GM19395 (cell line): ENCODE measurements around the gene SFT2D3.

Experiments used
- ATAC-seq: cut with Tn5 transposase; IDR thresholded peaks from one replicate; pipeline ENCODE4 v1.9.1; 2021; ENCODE audit warnings: mild to moderate bottlenecking, moderate library complexity; ENCODE audit not compliant: unreplicated experiment

The SFT2D3 gene, protein sequence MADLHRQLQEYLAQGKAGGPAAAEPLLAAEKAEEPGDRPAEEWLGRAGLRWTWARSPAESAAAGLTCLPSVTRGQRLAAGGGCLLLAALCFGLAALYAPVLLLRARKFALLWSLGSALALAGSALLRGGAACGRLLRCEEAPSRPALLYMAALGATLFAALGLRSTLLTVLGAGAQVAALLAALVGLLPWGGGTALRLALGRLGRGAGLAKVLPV

GRCh38 chr2:127701193-127701650, at the start of gene SFT2D3:
Gene SFT2D3 (plus strand): TSS chr2:127701497. CDS start chr2:127701529, 32 bp downstream.
- ATAC-seq: peak; percentile 73

DNA sequence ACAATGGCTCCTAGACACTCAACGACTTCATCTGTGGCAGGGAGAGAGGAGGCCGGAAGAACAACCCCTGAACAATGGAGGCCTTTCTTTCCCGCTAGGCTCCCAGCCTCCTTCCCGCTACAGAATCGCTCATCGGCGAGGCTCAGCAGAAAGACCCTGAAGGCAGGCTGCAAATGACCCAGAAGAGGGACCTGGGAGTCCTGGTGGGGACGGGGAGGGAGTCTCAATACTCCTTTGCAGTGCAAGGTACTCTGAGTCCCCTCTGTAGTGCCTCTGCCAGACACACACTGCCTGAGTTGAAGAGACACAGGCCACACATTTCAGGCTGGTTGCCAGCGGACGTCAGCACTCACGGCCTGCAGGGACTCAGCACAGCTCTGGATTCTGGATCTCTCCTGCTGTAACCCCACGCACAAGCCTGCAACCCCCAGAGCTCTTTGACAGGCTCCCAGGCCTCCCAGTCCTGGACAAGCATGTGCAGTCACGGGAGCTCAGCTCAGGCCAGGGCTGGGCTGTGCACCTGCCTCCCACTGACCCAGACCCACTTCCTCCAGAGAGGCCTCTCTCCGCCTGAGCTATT, 49.2 kb upstream of the SFT2D3 start:
- ATAC-seq: no peak

GRCh38 chr2:127652786-127653357, 48.4 kb upstream of the SFT2D3 start:
- no peak for ATAC-seq

DNA sequence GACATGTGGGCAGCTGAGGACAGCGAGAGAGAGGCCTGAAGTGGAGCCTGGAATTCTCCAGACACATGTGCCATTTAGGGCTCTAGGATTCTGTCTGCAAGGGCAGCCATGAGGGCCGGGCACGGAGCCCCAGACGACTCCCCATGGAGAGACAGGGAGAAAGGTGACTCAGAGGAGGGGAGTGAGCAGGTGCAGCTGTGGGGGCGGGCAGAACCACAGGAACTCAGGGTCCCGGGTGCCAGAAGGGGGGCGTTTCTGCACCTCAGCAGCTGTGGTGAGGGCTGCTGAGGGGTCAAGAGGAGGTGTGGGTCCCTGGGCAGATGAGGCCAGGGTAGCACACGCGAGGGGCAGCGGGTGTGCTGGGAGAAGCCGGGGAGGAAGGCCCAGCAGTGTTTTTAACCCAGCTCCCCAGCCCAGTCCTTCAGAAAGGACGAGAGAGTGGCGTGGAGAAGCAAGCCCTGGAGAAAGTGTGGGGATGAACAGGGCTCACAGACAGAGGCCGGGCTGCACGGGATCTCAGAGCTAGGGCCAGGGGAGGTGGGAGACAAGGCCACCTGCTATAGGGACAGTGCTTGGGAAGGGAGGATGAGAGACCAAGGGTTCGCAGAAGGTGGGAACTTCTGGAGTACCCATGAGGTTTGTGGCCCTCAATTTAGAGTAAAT, 47.7 kb upstream of the SFT2D3 start:
- ATAC-seq: no peak

DNA sequence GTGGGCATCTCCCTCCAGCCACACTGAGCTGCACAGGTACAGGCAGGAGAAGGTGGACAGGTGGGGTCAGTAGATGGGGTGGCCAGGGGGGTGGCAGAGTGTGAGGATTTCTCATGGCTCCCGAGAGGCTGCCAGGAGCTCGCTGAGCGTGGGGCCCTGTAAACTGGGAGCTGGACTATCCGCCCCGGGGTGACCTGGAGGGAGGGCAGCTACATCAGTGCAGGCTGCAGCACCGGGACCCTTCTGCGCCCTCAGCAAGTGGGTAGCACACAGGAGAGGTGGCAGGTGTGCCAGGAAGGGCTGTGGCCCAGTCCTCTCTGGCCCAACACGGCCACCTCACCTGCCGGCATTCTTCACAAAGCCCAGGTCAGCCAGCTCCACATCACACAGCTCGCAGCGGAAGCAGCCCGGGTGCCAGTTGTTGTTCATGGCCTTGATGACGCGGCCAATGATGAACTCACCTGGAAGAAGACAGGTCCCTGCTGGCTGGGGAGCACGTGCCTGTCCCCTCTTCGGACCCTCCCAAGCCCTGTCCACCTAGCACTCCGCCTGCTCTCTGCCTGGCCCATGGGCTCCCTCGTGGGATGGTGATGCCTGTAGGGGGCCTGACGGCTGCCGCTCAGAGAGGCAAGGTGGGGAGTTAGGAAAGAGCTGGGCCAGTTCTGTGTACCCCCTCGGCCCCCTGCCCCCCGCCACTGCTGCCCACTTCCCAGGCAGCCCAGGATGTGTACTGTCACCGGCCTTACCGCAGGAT, 47.0 kb upstream of the SFT2D3 start:
- ATAC-seq: no peak

DNA sequence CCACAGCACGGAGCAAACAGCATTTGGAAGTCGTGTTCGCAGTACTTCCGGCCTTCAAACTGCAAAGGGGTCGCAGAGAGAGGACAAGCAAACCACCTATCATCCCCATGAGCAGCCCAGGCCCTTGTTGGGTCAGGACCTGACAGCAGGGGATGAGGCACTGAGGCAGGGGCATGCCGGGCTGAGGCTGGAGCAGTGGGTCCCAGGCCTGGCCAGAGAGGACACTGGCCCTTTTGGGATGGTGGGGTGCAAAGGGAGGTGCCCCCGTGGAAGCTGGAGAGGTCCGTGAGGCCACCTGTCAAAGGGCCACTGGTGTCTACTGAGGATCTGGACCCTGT, 46.5 kb upstream of the SFT2D3 start:
- no peak for ATAC-seq

DNA sequence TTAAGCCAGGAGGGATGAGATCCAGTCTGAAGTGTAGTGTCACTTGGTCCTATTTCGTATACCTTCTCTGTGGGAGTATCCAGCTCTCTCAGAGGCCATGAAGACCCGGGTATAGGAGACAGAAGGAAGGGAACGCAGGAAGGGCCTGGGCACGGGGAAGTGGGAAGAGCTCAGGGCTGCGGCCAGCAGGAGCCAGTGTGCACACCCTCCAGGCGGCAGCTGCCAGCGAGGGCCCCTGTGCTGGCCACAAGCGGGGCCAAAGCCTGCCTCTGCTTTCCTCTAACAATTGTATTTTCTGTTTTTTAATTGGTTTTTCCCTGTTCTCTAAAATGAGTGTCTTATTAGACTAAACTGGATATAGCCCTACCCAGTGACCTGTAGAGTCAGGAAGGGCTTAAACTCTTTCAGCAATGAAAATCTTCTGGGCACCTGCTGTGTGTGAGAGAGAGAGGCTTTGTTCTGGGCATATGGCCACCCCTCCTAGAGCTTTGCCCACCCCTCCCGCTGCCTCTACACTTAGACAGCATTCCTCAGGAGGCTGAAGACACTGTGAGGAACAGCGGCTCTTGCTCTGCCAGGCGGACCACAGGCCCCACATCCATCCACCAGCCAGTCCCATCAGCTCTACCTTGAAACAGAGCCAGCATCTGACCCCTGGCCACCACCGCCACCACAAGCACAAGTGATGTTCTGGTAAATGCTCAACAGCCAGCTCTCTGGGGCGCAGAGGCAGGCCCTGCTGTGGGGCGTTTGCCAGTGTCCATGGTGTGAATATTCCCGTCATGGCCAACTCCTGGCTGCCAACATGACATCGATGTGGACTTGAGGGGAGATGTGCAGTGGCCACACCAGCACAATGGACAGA, 45.9 kb upstream of the SFT2D3 start:
- ATAC-seq: no peak

GRCh38 chr2:127656569-127657231, 44.6 kb upstream of the SFT2D3 start:
- no peak for ATAC-seq

- no peak for ATAC-seq
Observed at GRCh38 chr2:127657232-127657595, 44.1 kb upstream of the SFT2D3 start.

DNA sequence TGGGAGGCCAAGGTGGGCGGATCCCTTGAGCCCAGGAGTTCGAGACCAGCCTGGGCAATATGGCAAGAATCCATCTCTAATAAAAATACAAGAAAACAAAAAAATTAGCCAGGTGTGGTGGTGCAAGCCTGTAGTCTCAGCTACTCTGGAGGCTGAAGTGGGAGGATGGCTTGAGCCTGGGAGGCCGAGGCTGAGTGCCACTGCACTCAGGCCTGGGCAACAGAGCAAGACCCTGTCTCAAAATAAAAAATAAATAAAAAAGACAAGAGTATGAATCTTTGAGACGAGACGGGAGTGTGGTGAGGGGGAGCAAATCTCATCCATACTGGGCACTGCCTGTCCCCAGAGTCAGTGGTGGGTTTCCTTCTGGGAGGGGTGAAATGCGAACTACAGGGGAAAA, 43.2 kb upstream of the SFT2D3 start:
- ATAC-seq: no peak

- ATAC-seq: no peak
Observed at GRCh38 chr2:127658641-127659407, 42.5 kb upstream of the SFT2D3 start.

DNA sequence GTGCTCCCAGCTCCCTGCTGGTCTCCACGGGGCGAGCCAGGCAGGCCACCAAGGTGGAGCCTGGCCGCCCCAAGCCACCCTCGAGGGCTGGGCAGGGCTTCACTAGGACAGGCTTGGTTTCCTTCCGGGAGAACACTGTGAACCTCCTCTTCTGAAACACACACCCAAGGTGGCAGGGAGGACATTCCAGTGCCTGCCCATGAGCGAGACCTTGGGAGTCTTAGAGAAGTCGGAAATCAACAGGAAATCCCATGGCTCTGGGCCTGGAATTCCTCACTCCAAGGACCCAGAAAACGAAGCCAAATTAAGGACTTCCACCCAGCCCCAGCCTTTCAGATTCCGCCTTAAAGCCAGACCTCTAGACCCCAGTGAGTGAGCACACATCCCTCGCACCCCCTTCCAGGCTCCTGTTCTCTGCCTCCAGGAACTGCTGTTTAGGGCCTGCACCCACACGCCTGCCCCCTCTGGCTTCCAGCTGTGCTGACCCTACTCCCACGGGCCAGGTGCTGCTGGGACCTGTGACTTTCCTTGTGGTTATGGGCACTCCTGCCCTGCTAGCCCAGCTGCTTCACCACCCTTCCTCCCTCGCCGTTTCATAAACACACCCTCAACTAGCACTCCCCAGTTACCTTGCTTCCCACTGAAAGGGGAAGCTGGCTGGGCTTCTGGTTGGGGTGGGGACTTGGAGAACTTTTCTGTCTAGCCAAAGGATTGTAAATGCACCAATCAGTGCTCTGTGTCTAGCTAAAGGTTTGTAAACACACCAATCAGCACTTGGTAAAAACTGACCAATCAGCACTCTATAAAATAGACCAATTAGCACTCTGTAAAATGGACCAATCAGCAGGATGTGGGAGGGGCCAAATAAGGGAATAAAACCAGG, 41.6 kb upstream of the SFT2D3 start:
- ATAC-seq: no peak

GRCh38 chr2:127660291-127660578, 41.1 kb upstream of the SFT2D3 start:
- ATAC-seq: no peak

DNA sequence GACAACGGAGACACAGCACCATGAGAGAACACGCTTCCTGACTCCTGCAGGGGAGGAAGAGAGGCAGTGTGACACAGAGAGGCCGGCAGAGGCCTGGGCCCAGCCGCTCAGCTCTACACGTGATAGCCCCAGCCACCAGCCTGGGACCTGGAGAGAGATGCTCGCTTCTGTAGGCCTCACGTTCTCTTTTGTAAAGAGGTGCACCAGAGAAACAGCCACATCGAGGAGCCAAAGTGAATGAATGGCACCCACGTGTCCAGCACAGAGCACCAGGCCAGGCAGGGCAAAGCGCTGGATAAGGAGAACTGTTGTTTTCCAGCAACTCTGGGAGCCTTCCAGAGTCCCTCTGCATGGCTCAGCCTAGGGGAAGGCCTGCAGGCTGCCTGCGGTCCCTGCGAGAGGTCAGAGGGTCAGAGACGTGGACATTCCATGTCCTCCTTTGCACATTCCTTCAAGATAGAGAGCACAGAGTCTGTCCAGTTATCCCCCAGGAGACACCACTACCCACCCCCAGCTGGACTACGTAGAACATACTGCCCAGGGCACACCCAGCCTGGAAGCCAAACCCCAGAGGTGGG, 40.1 kb upstream of the SFT2D3 start:
- no peak for ATAC-seq

DNA sequence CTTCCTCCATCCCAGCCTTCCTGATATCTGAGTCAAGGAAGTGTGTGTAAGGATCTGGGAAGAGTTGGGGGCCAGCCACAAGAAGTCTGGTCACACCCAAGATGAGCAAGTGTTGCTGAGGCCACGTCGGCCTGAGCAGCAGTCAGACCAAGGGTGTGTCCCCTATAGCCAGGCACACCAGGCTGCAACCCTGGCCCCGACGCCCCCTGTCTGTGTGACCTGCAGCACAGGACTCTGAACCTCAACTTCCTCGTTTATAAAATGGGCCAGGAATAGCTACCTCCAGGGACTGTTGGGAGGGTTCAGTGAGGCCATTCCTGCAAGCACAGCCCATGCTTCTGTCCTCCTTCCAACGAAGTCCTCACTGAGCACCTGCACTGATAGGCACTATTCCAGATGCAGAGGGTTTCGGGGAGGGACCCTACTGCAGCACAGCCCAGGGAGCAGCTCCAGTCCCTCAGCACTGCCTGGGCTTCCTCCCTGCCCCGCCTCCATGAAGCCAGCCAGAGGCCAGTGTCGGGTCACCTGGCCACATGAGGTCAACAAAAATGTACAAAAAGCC, 39.3 kb upstream of the SFT2D3 start:
- ATAC-seq: no peak

- ATAC-seq: no peak
Observed at GRCh38 chr2:127662937-127663565, 38.2 kb upstream of the SFT2D3 start.

DNA sequence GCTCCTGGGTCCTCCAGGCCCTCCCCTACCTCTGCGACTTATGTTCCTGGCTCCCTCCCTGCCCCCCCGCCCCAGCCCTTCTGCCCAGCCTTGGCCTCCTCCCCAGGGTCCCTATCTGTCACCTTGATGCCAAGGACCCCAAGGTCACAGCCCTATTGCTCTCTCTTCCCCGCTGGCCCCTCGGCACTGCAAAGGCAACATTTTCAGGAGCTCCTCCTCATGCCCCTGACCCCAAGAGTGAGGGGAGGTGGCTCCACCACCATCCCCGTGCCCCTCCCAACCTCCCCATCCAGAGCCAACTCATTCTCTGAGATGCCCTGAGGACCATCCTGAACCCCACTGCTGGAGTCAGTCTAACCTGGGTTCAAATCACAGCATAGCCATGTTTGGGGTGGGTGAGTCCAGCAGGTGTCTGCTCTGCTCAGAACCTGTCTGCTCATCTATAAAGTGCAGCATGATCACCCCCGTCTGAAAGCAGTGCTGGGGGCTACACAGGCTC, 37.7 kb upstream of the SFT2D3 start:
- no peak for ATAC-seq
